Esophagus squamous epithelium (tissue), 5 donors: ENCODE data around the gene EXOC6. TPM values are rescaled to one million over a fixed set of nuclear protein-coding genes. Genes with fewer than 3 reads are reported as not detected.

Experiments used
- DNase-seq: peaks from one replicate; lab custom pipeline; 2025; lab: John Stamatoyannopoulos, UW
- H3K27ac ChIP-seq, 4 donors: fragments of 200-600 bp; sonication (generic); one replicate each; pipeline ENCODE4 v1.5.1; 2016 to 2019; ENCODE audit warnings: mild to moderate bottlenecking in 1 of 4
- H3K27me3 ChIP-seq, 4 donors: fragments of 200-600 bp; sonication (generic); 1 replicate in 3 of 4; 2 replicates in 1 of 4; pipeline versions ENCODE4 v1.5.1 to v1.6.0; 2017 to 2021; ENCODE audit warnings: antibody characterized with exemption in 1 of 4
- H3K36me3 ChIP-seq, 3 donors: fragments of 200-600 bp; sonication (generic); one replicate each; pipeline ENCODE4 v1.5.1; 2016 to 2019
- H3K4me1 ChIP-seq, 3 donors: fragments of 200-600 bp; sonication (generic); one replicate each; pipeline ENCODE4 v1.5.1; 2017 to 2019
- H3K4me3 ChIP-seq, 4 donors: fragments of 200-600 bp; sonication (generic); 1 replicate in 3 of 4; 2 replicates in 1 of 4; pipeline ENCODE4 v1.5.1; 2016 to 2019; ENCODE audit warnings: mild to moderate bottlenecking in 2 of 4, moderate library complexity in 1 of 4
- H3K9me3 ChIP-seq, 3 donors: fragments of 200-600 bp; sonication (generic); one replicate each; pipeline ENCODE4 v1.5.1; 2016 to 2019
- POLR2A ChIP-seq, 4 donors: fragments of 450-650 bp; IDR thresholded peaks; one replicate each; pipeline ENCODE4 v1.6.1; 2017; ENCODE audit warnings: antibody characterized with exemption in 4 of 4, mild to moderate bottlenecking in 4 of 4, moderate library complexity in 3 of 4
- WGBS, 2 donors: methylation state at CpG; one replicate each; pipeline ENCODE4 v1.1.5; 2018; 5-methylcytosine and 5-hydroxymethylcytosine counted together
- intact Hi-C: fragments of 100-400 bp; cut with DNase I; formaldehyde crosslinking; loops from one replicate; pipeline ENCODE4 v1.15.0; 2022
- total RNA-seq, 4 donors: library from RNA; depleted of rRNA; stranded (reverse); fragments of >200 nt; gene quantifications; one replicate each; pipeline ENCODE4 v1.1.0, GENCODE V29; 2016
- TF ChIP-seq, protein P1 (sequence below), 6 experiments: fragments of 450-650 bp in 4 of 6; fragments of 200-600 bp in 2 of 6; sonication (generic) in 2 of 6; IDR thresholded peaks; one replicate each; pipeline ENCODE4 v1.5.1; 2016 to 2019; ENCODE audit warnings: antibody characterized with exemption in 6 of 6, mild to moderate bottlenecking in 4 of 6, moderate library complexity in 4 of 6
- donor health status: DM: yes; HTN: yes; CAD: no.

Gene EXOC6
- total RNA-seq, 4 donors from 2014 or later: 1.3 to 9.5 (median 5.6) TPM

DNA sequence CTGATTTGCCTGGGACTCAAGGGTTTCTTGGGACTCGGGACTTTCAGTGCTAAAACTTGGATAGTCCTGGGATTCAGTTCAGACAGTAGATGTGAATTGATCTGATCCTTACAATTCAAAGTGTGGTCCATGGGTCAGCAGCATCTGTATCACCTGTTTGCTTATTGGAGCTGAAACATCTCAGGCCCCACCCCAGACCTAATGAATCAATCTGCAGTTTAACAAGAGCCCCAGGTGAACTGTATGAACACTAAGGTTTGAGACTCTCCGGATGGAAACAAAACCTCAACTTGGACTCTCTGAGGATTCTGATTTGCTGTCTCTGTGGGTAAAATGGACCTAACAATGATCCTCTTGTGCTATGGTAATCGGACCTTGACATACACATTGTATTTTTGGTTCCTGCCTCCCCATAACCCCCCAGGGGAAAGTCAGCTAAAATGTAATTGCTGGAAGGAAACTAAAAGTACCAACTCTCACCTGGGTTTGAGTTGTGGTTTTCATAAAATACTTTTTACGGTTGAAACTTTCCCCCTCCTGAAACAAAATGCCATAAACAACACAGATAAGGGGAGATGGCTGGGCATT, 237.0 kb downstream of the EXOC6 start:
- no peaks in the 10 kb centered on the region for H3K9me3 ChIP-seq
- no peak overlapping the region for H3K27ac ChIP-seq
- TF ChIP-seq POLR2A (IDR thresholded peaks at IDR 0.05): no peak
- TF ChIP-seq, protein P1, sequence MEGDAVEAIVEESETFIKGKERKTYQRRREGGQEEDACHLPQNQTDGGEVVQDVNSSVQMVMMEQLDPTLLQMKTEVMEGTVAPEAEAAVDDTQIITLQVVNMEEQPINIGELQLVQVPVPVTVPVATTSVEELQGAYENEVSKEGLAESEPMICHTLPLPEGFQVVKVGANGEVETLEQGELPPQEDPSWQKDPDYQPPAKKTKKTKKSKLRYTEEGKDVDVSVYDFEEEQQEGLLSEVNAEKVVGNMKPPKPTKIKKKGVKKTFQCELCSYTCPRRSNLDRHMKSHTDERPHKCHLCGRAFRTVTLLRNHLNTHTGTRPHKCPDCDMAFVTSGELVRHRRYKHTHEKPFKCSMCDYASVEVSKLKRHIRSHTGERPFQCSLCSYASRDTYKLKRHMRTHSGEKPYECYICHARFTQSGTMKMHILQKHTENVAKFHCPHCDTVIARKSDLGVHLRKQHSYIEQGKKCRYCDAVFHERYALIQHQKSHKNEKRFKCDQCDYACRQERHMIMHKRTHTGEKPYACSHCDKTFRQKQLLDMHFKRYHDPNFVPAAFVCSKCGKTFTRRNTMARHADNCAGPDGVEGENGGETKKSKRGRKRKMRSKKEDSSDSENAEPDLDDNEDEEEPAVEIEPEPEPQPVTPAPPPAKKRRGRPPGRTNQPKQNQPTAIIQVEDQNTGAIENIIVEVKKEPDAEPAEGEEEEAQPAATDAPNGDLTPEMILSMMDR (IDR thresholded peaks at IDR 0.05): no peak
- H3K27me3 ChIP-seq: peaks cover 0 to 32% (median 0%) of the 10 kb centered on the region in 4 donors
- intact Hi-C loops: loop anchor here (10.0 kb wide), 1 partner anchor 209 kb away; no protein-coding TSS in a partner anchor
- 44 to 57% methylated on average over 4 of the region's 4 CpGs for whole genome bisulfite sequencing, 2 donors
- DNase-seq: no peak
- H3K4me1 ChIP-seq: peaks cover 0 to 3% (median 0%) of the 10 kb centered on the region in 3 donors
- H3K4me3 ChIP-seq: no peak overlapping the region
- H3K36me3 ChIP-seq: no peaks in the 10 kb centered on the region

DNA sequence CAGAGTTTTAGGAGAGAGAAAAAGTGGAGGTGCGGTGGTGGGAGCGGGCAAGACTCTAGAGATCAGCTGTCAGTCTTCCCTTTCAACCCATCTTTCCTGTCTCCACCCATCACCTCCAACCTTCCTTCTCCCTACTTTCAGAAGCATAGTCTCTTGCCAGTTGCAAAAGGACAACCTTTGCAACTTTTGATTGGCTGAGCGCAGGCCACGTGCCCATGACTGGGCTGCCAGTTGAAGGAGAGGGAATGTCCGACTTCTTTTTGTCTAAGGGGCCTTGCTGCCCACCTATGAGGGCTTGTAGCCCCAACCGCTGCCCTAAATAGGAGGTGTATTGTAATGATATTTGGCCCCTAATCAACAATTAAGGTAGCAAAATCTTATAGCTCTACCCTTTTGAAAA, 238.0 kb downstream of the EXOC6 start:
- DNase-seq: no peak
- H3K27ac ChIP-seq: no peak overlapping the region
- intact Hi-C loops: loop anchor here (10.0 kb wide), 1 partner anchor 209 kb away; no protein-coding TSS in a partner anchor
- WGBS, 2 donors: 87 to 92% methylated on average over 6 of the region's 6 CpGs
- no peaks in the 10 kb centered on the region for H3K9me3 ChIP-seq
- no peak for TF ChIP-seq POLR2A (IDR thresholded peaks at IDR 0.05)
- TF ChIP-seq, protein P1 (IDR thresholded peaks at IDR 0.05): no peak
- no peak overlapping the region for H3K4me3 ChIP-seq
- no peaks in the 10 kb centered on the region for H3K36me3 ChIP-seq
- H3K4me1 ChIP-seq: no peaks in the 10 kb centered on the region
- H3K27me3 ChIP-seq: peaks cover 0 to 23% (median 0%) of the 10 kb centered on the region in 4 donors

DNA sequence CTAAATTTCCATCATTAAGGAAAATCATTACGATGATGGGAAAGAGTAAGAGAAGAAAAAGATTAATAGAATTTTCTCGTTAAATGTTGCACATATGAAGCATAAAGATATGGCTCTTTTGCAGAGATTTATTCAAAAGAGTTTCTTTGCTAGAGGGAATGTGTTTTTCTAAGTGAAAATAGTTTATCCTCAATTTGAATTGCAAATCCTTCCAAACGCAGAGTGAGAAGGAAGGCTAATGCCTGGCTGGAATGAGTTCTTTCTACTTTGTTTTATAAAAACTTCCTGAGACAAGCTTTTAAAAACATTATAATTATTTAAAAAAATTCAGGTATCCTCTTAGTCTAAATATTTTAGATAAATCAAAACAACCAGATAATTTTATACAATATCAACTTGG, 239.5 kb downstream of the EXOC6 start:
- peaks cover 0 to 11% (median 0%) of the 10 kb centered on the region in 4 donors for H3K27me3 ChIP-seq
- TF ChIP-seq, protein P1 (IDR thresholded peaks at IDR 0.05): no peak
- no peak overlapping the region for H3K4me3 ChIP-seq
- no peaks in the 10 kb centered on the region for H3K36me3 ChIP-seq
- H3K4me1 ChIP-seq: no peaks in the 10 kb centered on the region
- H3K27ac ChIP-seq: no peak overlapping the region
- H3K9me3 ChIP-seq: no peaks in the 10 kb centered on the region
- no peak for DNase-seq
- intact Hi-C loops: loop anchor here (10.0 kb wide), 1 partner anchor 207 kb away; no protein-coding TSS in a partner anchor
- 67 to 80% methylated on average over 3 of the region's 3 CpGs for WGBS, 2 donors

DNA sequence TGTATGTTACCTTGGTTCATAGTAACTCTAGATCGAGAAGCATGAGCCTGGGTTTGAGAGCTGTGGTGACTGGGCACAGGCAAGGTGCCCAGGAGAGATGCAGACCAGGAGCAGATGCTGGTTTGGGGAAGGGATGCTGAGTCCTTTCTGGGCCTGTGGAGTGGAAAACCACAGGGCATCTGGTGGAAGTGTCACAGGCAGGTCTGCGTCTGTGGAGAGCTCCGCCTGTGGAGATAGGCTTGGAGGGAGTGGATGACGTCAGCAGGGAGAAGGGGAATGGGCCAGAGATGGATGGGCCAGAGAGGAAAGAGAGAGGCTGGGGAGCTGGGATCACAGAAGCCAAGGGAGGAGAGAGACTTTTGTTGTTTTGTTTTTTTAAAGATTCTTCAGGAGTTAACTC, 240.1 kb downstream of the EXOC6 start:
- Histone ChIP-seq H3K9me3 (no peaks in the 10 kb centered on the region), H3K36me3 (no peaks in the 10 kb centered on the region), H3K27ac (no peak overlapping the region), H3K4me1 (no peaks in the 10 kb centered on the region), H3K27me3 (peaks cover 0 to 11% (median 0%) of the 10 kb centered on the region in 4 donors), H3K4me3 (no peak overlapping the region)
- intact Hi-C loops: loop anchor here (10.0 kb wide), 1 partner anchor 206 kb away; no protein-coding TSS in a partner anchor
- TF ChIP-seq, protein P1 (IDR thresholded peaks at IDR 0.05): no peak
- no peak for TF ChIP-seq POLR2A (IDR thresholded peaks at IDR 0.05)
- 61 to 79% methylated on average over 4 of the region's 4 CpGs for WGBS, 2 donors
- DNase-seq: no peak

- peaks cover 0 to 11% (median 0%) of the 10 kb centered on the region in 4 donors for H3K27me3 ChIP-seq
- H3K36me3 ChIP-seq: no peaks in the 10 kb centered on the region
- no peak for DNase-seq
- whole genome bisulfite sequencing, 2 donors: 63 to 74% methylated on average over 2 of the region's 2 CpGs
- intact Hi-C loops: no loop called here
- TF ChIP-seq POLR2A (IDR thresholded peaks at IDR 0.05): no peak
- TF ChIP-seq, protein P1 (IDR thresholded peaks at IDR 0.05): no peak
- H3K27ac ChIP-seq: no peak overlapping the region
- no peak overlapping the region for H3K4me3 ChIP-seq
- no peaks in the 10 kb centered on the region for H3K4me1 ChIP-seq
- no peaks in the 10 kb centered on the region for H3K9me3 ChIP-seq
Observed at GRCh38 chr10:93090619-93091018, 242.3 kb downstream of the EXOC6 start.
